OCI-LY1 (cell line): Measurements from ENCODE around the gene SNX1.

Experiments used
- EZH2 ChIP-seq: fragments of 200-600 bp; sonication (generic), shearing (Covaris generic); IDR thresholded peaks from 2 replicates; pipeline ENCODE4 v1.8.0; 2017; ENCODE audit warnings: borderline replicate concordance, mixed run types, mild to moderate bottlenecking, antibody characterized with exemption, low read length, moderate library complexity, mixed read lengths
- TF ChIP-seq, protein P1 (sequence below): fragments of 200-600 bp; sonication (generic), shearing (Covaris generic); IDR thresholded peaks from 2 replicates; pipeline ENCODE4 v1.5.1; 2017; ENCODE audit warnings: mild to moderate bottlenecking, antibody characterized with exemption, low read length, moderate library complexity, mixed read lengths

DNA sequence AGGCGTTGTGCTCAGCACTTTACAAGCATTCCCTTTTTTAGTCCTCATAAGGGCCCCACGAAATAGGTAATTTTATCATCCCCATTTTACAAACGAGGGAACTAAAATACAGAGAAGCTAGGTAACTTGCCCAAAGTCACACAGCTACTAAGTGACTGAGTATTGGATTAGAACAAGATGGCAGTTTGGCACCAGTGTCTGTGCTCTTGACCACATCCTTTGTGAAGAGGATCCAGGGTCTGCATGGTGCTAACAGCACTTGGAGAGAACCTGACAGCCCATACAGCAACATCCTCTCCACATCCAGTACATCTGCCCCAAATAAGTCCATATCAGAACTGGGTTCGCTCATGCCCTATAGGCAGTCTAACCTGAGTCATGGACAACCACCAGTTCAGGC lies 27.6 kb upstream of the SNX1 start:
- TF ChIP-seq, protein P1, sequence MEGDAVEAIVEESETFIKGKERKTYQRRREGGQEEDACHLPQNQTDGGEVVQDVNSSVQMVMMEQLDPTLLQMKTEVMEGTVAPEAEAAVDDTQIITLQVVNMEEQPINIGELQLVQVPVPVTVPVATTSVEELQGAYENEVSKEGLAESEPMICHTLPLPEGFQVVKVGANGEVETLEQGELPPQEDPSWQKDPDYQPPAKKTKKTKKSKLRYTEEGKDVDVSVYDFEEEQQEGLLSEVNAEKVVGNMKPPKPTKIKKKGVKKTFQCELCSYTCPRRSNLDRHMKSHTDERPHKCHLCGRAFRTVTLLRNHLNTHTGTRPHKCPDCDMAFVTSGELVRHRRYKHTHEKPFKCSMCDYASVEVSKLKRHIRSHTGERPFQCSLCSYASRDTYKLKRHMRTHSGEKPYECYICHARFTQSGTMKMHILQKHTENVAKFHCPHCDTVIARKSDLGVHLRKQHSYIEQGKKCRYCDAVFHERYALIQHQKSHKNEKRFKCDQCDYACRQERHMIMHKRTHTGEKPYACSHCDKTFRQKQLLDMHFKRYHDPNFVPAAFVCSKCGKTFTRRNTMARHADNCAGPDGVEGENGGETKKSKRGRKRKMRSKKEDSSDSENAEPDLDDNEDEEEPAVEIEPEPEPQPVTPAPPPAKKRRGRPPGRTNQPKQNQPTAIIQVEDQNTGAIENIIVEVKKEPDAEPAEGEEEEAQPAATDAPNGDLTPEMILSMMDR: no peak
- no peak for TF ChIP-seq EZH2
